NT2/D1 (cell line): ENCODE results near the gene IP6K1.

ENCODE experiments used
- DNase-seq: peaks from one replicate; pipeline ENCODE4 v3.0.0-alpha.2; 2011; ENCODE audit warnings: low read depth, low spot score
- H3K27me3 ChIP-seq: 2 replicates; pipeline ENCODE4 v1.6.0; 2011; ENCODE audit warnings: mild to moderate bottlenecking; ENCODE audit not compliant: insufficient read length, insufficient read depth
- H3K36me3 ChIP-seq: 2 replicates; pipeline ENCODE4 v1.6.1; 2011; ENCODE audit warnings: mild to moderate bottlenecking, low read length, mixed read lengths; ENCODE audit not compliant: insufficient read depth, insufficient read length
- H3K4me1 ChIP-seq: 2 replicates; pipeline ENCODE4 v1.5.1; 2011; ENCODE audit not compliant: insufficient read depth, insufficient read length
- H3K4me3 ChIP-seq: 2 replicates; pipeline ENCODE4 v1.5.1; 2011; ENCODE audit warnings: low read depth; ENCODE audit not compliant: insufficient read length
- H3K9ac ChIP-seq: 2 replicates; pipeline ENCODE4 v1.6.0; 2011; ENCODE audit warnings: low read depth; ENCODE audit not compliant: insufficient read length
- H3K9me3 ChIP-seq: 2 replicates; pipeline ENCODE4 v1.5.1; 2011; ENCODE audit warnings: mild to moderate bottlenecking, low read length; ENCODE audit not compliant: insufficient read depth
- SUZ12 ChIP-seq: IDR thresholded peaks from 2 replicates; pipeline ENCODE4 v1.6.1; 2011; ENCODE audit not compliant: insufficient read length, insufficient read depth; ENCODE audit errors: extremely low read depth
- YY1 ChIP-seq: IDR thresholded peaks from 2 replicates; pipeline ENCODE4 v1.6.1; 2011; ENCODE audit not compliant: insufficient read length, insufficient read depth
- ZNF274 ChIP-seq: IDR thresholded peaks from 2 replicates; pipeline ENCODE4 v1.6.1; 2011; ENCODE audit warnings: mild to moderate bottlenecking, low read depth, low read length

Gene IP6K1

DNA sequence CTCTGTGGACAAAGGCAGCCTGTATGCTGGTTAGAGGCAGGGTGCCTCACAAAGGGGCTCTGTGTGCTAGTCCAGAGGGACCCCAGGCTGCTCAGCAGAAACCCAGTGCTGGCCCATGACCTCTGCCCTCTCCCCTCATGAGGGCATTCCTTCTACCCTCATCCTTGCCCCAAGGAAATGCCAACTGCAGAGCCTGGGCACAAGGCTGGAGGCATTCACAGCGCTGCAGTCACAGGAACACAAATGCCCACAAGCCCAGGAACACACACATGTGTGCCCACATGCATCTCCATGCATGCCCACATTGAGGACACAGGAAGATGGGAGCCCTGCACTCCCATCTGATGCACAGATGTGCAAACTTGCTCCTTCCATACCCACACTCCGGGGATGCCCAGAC is 20.5 kb upstream of the IP6K1 start:
- Histone ChIP-seq H3K4me3 (no peak overlapping the region), H3K4me1 (peaks cover 26% of the 10 kb centered on the region)

GRCh38 chr3:49805897-49806701 is 19.8 kb upstream of the IP6K1 start:
- Histone ChIP-seq H3K4me1 (peaks cover 26% of the 10 kb centered on the region), H3K36me3 (no peaks in the 10 kb centered on the region), H3K9ac (no peak overlapping the region), H3K27me3 (peaks cover 34% of the 10 kb centered on the region), H3K4me3 (no peak overlapping the region), H3K9me3 (no peaks in the 10 kb centered on the region)
- no peak for DNase-seq
- TF ChIP-seq SUZ12 (no peak), ZNF274 (no peak), YY1 (no peak)

More for the DNA sequence above, 20.5 kb upstream of the IP6K1 start:
- TF ChIP-seq SUZ12 (no peak), ZNF274 (no peak), YY1 (no peak)
- peaks cover 26% of the 10 kb centered on the region for H3K27me3 ChIP-seq
- no peaks in the 10 kb centered on the region for H3K9me3 ChIP-seq
- no peak overlapping the region for H3K9ac ChIP-seq
- DNase-seq, result no peak
- no peaks in the 10 kb centered on the region for H3K36me3 ChIP-seq

- Histone ChIP-seq H3K9ac (peak overlapping the region; percentile 6), H3K36me3 (no peaks in the 10 kb centered on the region), H3K27me3 (peaks cover 41% of the 10 kb centered on the region), H3K4me3 (no peak overlapping the region), H3K4me1 (peaks cover 26% of the 10 kb centered on the region), H3K9me3 (no peaks in the 10 kb centered on the region)
- TF ChIP-seq SUZ12 (no peak), ZNF274 (no peak), YY1 (no peak)
- no peak for DNase-seq
Measured at GRCh38 chr3:49805367-49805782, 19.0 kb upstream of the IP6K1 start.

- DNase-seq, result no peak
- Histone ChIP-seq H3K27me3 (peaks cover 43% of the 10 kb centered on the region), H3K4me1 (peaks cover 26% of the 10 kb centered on the region), H3K9me3 (no peaks in the 10 kb centered on the region), H3K9ac (peak overlapping the region; percentile 71), H3K36me3 (no peaks in the 10 kb centered on the region), H3K4me3 (no peak overlapping the region)
- TF ChIP-seq YY1, result no peak
- no peak for TF ChIP-seq SUZ12
- TF ChIP-seq ZNF274, result no peak
Measured at GRCh38 chr3:49804141-49805041, 18.0 kb upstream of the IP6K1 start.

DNA sequence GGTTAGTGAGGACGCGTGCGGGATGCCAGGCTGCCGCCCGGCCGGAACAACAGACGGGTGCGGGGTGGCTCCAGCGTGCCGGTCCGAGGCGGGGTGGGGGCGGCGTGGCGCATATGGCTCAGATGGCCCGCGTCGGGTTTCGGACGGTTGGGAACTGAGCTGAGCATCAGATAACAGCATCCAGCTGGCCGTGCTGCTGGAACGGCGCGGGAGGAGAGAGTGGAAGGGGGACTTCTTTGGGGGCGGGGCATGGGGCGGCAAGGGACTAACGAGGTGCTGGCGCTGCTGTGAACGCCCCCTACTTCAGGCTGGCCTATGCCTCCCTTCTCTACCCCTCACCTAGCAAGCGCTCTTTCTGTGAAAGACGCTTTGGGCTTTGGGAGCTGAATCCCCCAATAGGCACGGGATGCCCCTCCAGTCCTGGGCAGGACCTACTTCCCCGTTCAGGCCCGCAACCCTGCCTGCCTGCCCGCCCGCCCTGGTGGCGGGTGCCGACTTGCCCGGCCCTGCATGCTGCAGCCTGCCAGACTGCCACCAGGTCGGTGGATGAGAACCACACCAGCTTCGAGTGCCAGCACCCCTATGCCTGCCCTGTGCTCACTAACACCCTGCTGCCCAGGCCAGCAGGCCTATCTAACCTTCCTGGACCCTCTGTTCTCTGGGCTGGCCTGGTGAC is 17.3 kb upstream of the IP6K1 start:
- Histone ChIP-seq H3K4me3 (peak overlapping the region; percentile 89), H3K36me3 (no peaks in the 10 kb centered on the region), H3K4me1 (peaks cover 26% of the 10 kb centered on the region), H3K27me3 (peaks cover 49% of the 10 kb centered on the region), H3K9me3 (no peaks in the 10 kb centered on the region), H3K9ac (peak overlapping the region; percentile 71)
- no peak for DNase-seq
- TF ChIP-seq SUZ12 (peak; percentile 63), YY1 (no peak)

- Histone ChIP-seq H3K27me3 (peaks cover 49% of the 10 kb centered on the region), H3K4me1 (peaks cover 25% of the 10 kb centered on the region), H3K9me3 (no peaks in the 10 kb centered on the region), H3K36me3 (no peaks in the 10 kb centered on the region), H3K9ac (peak within 1 kb of the TSS; percentile 86), H3K4me3 (peak within 1 kb of the TSS; percentile 89)
- TF ChIP-seq SUZ12, result no peak
- peak; percentile 78 for DNase-seq
Measured at GRCh38 chr3:49802719-49803464, 16.6 kb upstream of the IP6K1 start, which contains the start of gene INKA1. Gene INKA1, plus strand, starts transcription at chr3:49803261. Its CDS starts 132 bp downstream, at chr3:49803393.
